Measurements from ENCODE around the gene HPF1.
"Not testable (repeated sequence)": the region's sequence is repeated elsewhere in the genome, so short reads cannot be mapped to it uniquely, and the experiment has no call there.

HPF1 gene

GRCh38 chr4:169744601-169745000 is 13.1 kb downstream of the HPF1 start:
- no peak for DNase-seq (ENCODE audit: extremely low spot score, insufficient read length, low read depth)
- no peak for FAIRE-seq

- no peak for DNase-seq (ENCODE audit: extremely low spot score, insufficient read length, low read depth)
- no peak for FAIRE-seq
These were observed 16.2 kb downstream of the HPF1 start for GRCh38 chr4:169741569-169741968.

GRCh38 chr4:169738604-169739003 is 19.1 kb downstream of the HPF1 start:
- not testable (repeated sequence) for FAIRE-seq; DNase-seq (ENCODE audit: extremely low spot score, insufficient read length, low read depth)

- no peak for FAIRE-seq
- DNase-seq (ENCODE audit: extremely low spot score, insufficient read length, low read depth), result no peak
These were observed 27.2 kb downstream of the HPF1 start for GRCh38 chr4:169730564-169730963.

GRCh38 chr4:169727616-169728015 is 30.1 kb downstream of the HPF1 start:
- FAIRE-seq, result peak; percentile 53
- no peak for DNase-seq (ENCODE audit: extremely low spot score, insufficient read length, low read depth)

- DNase-seq (ENCODE audit: extremely low spot score, insufficient read length, low read depth), result no peak
These were observed 33.5 kb downstream of the HPF1 start for GRCh38 chr4:169724260-169724659.

GRCh38 chr4:169723207-169723965 is 34.4 kb downstream of the HPF1 start:
- no peak for DNase-seq (ENCODE audit: extremely low spot score, insufficient read length, low read depth)
- FAIRE-seq, result no peak

More at GRCh38 chr4:169724260-169724659, 33.5 kb downstream of the HPF1 start:
- FAIRE-seq, result no peak

GRCh38 chr4:169720529-169720928 is 37.2 kb downstream of the HPF1 start:
- DNase-seq (ENCODE audit: extremely low spot score, insufficient read length, low read depth), result no peak
- FAIRE-seq, result no peak

GRCh38 chr4:169716677-169717076 is 41.1 kb downstream of the HPF1 start:
- FAIRE-seq, result no peak
- no peak for DNase-seq (ENCODE audit: extremely low spot score, insufficient read length, low read depth)

- no peak for DNase-seq (ENCODE audit: extremely low spot score, insufficient read length, low read depth)
- FAIRE-seq, result no peak
These were observed 41.9 kb downstream of the HPF1 start for GRCh38 chr4:169715826-169716225.

- DNase-seq (ENCODE audit: extremely low spot score, insufficient read length, low read depth), result no peak
- FAIRE-seq, result no peak
These were observed 49.6 kb downstream of the HPF1 start for GRCh38 chr4:169707958-169708643.

- no peak for FAIRE-seq
- no peak for DNase-seq (ENCODE audit: extremely low spot score, insufficient read length, low read depth)
These were observed 59.4 kb downstream of the HPF1 start for GRCh38 chr4:169698331-169698730.

- DNase-seq (ENCODE audit: extremely low spot score, insufficient read length, low read depth), result no peak
- no peak for FAIRE-seq
These were observed 67.0 kb downstream of the HPF1 start for GRCh38 chr4:169690787-169691186.

GRCh38 chr4:169689681-169690080 is 68.1 kb downstream of the HPF1 start:
- FAIRE-seq, result no peak
- DNase-seq (ENCODE audit: extremely low spot score, insufficient read length, low read depth), result no peak

GRCh38 chr4:169682372-169683047 is 75.2 kb downstream of the HPF1 start:
- FAIRE-seq (no peak), DNase-seq (ENCODE audit: extremely low spot score, insufficient read length, low read depth) (no peak)

Measured in GM18507 (cell line).